ENCODE measurements around the gene TTF2. TPM values are rescaled to one million over a fixed set of nuclear protein-coding genes. Genes with fewer than 3 reads are reported as not detected.

TTF2 gene
- total RNA-seq, 1 donor from 2014 or later, result 37.7 TPM

GRCh38 chr1:117026361-117026760 lies 33.8 kb upstream of the TTF2 start:
- H3K27ac Mint-ChIP-seq, result no peak overlapping the region
- ChIA-PET POLR2A (no interaction called here), CTCF (no interaction called here)
- no peaks in the 10 kb centered on the region for H3K36me3 Mint-ChIP-seq (ENCODE audit: low read depth)
- no peak overlapping the region for H3K4me3 Mint-ChIP-seq
- no peaks in the 10 kb centered on the region for H3K27me3 Mint-ChIP-seq
- H3K9me3 Mint-ChIP-seq, result no peaks in the 10 kb centered on the region
- intact Hi-C loops (cut with micrococcal nuclease), result no loop called here
- TF ChIP-seq CTCF (IDR thresholded peaks at IDR 0.05), result no peak
- ATAC-seq (ENCODE audit: low read depth) (no peak), DNase-seq (no peak)
- H3K4me1 Mint-ChIP-seq, result no peaks in the 10 kb centered on the region

GRCh38 chr1:117029685-117030084 lies 30.4 kb upstream of the TTF2 start:
- Mint-ChIP-seq H3K4me3 (no peak overlapping the region), H3K27ac (no peak overlapping the region), H3K27me3 (no peaks in the 10 kb centered on the region), H3K36me3 (ENCODE audit: low read depth) (no peaks in the 10 kb centered on the region), H3K9me3 (no peaks in the 10 kb centered on the region), H3K4me1 (no peaks in the 10 kb centered on the region)
- POLR2A ChIA-PET, result no interaction called here
- intact Hi-C loops (cut with micrococcal nuclease), result no loop called here
- ATAC-seq (ENCODE audit: low read depth), result no peak
- TF ChIP-seq CTCF (IDR thresholded peaks at IDR 0.05), result no peak
- DNase-seq, result no peak
- CTCF ChIA-PET, result no interaction called here

GRCh38 chr1:117030271-117030877 lies 29.8 kb upstream of the TTF2 start:
- H3K4me3 Mint-ChIP-seq, result no peak overlapping the region
- intact Hi-C loops (cut with micrococcal nuclease), result no loop called here
- DNase-seq (no peak), ATAC-seq (ENCODE audit: low read depth) (no peak)
- no peak overlapping the region for H3K27ac Mint-ChIP-seq
- no peaks in the 10 kb centered on the region for H3K9me3 Mint-ChIP-seq
- CTCF ChIA-PET, result no interaction called here
- no peaks in the 10 kb centered on the region for H3K36me3 Mint-ChIP-seq (ENCODE audit: low read depth)
- no peaks in the 10 kb centered on the region for H3K4me1 Mint-ChIP-seq
- TF ChIP-seq CTCF (IDR thresholded peaks at IDR 0.05), result no peak
- no peaks in the 10 kb centered on the region for H3K27me3 Mint-ChIP-seq
- POLR2A ChIA-PET, result no interaction called here

GRCh38 chr1:117032266-117032665 lies 27.9 kb upstream of the TTF2 start:
- intact Hi-C loops (cut with micrococcal nuclease), result no loop called here
- CTCF ChIA-PET, result no interaction called here
- no peak for TF ChIP-seq CTCF (IDR thresholded peaks at IDR 0.05)
- H3K27me3 Mint-ChIP-seq, result no peaks in the 10 kb centered on the region
- H3K9me3 Mint-ChIP-seq, result no peaks in the 10 kb centered on the region
- H3K27ac Mint-ChIP-seq, result no peak overlapping the region
- ATAC-seq (ENCODE audit: low read depth) (no peak), DNase-seq (no peak)
- H3K4me1 Mint-ChIP-seq, result no peaks in the 10 kb centered on the region
- POLR2A ChIA-PET, result interaction anchor here (0.5 kb wide), 1 partner anchor 10 kb away, joined by 6 read pairs; no protein-coding TSS in a partner anchor
- H3K36me3 Mint-ChIP-seq (ENCODE audit: low read depth), result no peaks in the 10 kb centered on the region
- no peak overlapping the region for H3K4me3 Mint-ChIP-seq

GRCh38 chr1:117032681-117033539 lies 27.2 kb upstream of the TTF2 start:
- CTCF ChIA-PET, result no interaction called here
- POLR2A ChIA-PET, result interaction anchor here (0.5 kb wide), 1 partner anchor 9 kb away, joined by 6 read pairs; no protein-coding TSS in a partner anchor
- no peaks in the 10 kb centered on the region for H3K9me3 Mint-ChIP-seq
- no peaks in the 10 kb centered on the region for H3K4me1 Mint-ChIP-seq
- no peak overlapping the region for H3K27ac Mint-ChIP-seq
- no peak overlapping the region for H3K4me3 Mint-ChIP-seq
- no peak for TF ChIP-seq CTCF (IDR thresholded peaks at IDR 0.05)
- DNase-seq (no peak), ATAC-seq (ENCODE audit: low read depth) (no peak)
- H3K36me3 Mint-ChIP-seq (ENCODE audit: low read depth), result no peaks in the 10 kb centered on the region
- intact Hi-C loops (cut with micrococcal nuclease), result no loop called here
- no peaks in the 10 kb centered on the region for H3K27me3 Mint-ChIP-seq
